HG02798 (cell line): ENCODE measurements around the gene LBP.
"Not testable (repeated sequence)": the region's sequence is repeated elsewhere in the genome, so short reads cannot be mapped to it uniquely, and the experiment has no call there.

Experiments
- ATAC-seq: cut with Tn5 transposase; IDR thresholded peaks from one replicate; pipeline ENCODE4 v1.9.1; 2021; ENCODE audit warnings: mild to moderate bottlenecking; ENCODE audit not compliant: unreplicated experiment, poor library complexity

LBP gene, protein sequence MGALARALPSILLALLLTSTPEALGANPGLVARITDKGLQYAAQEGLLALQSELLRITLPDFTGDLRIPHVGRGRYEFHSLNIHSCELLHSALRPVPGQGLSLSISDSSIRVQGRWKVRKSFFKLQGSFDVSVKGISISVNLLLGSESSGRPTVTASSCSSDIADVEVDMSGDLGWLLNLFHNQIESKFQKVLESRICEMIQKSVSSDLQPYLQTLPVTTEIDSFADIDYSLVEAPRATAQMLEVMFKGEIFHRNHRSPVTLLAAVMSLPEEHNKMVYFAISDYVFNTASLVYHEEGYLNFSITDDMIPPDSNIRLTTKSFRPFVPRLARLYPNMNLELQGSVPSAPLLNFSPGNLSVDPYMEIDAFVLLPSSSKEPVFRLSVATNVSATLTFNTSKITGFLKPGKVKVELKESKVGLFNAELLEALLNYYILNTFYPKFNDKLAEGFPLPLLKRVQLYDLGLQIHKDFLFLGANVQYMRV

GRCh38 chr20:38346247-38346651 lies at the start of gene LBP:
Gene LBP, plus strand, starts transcription at chr20:38346482. Its CDS starts 35 bp downstream, at chr20:38346517.
- no peak for ATAC-seq

- ATAC-seq, result no peak
These were observed 48.2 kb upstream of the LBP start for GRCh38 chr20:38297916-38298674.

- ATAC-seq, result no peak
These were observed 47.5 kb upstream of the LBP start for GRCh38 chr20:38298768-38299288.

DNA sequence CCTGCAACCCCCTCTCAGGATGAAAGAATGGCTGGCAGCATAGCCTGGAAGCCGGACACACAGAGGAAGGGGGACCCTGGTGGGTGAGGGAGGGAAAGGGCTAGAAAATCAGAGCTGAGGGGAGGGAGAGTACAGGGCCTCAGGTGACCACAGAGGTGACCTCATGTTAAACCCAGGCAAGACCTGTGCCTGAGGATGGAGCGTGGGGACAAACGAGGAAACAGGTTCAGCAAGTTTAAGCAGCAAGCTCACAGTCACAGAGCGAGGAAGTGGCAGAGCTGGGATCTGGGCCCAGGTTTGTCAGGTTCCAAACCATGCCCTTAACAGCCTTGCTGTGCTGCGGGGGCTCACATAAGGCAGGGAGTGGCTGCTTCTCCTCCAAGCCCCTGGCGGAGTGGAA lies 46.3 kb upstream of the LBP start:
- no peak for ATAC-seq

DNA sequence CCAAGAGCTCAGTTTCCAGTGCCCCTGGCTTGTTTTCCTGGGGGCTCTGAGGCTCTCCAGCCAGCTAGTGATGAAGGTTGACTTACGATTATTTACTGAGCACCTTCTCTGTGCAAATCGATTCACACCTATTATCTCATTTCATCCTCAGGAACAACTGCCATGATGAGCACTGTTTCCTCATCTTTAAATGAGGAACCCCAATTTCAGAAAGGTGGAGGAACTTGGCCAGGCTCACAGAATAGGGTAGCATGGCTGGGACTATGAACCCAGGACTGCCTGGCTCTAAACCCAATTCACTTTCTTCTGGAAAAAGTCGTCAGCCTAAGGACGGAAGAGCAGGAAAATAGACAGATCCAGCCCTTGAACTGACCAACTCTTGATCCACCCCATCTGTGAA lies 45.8 kb upstream of the LBP start:
- ATAC-seq, result no peak

GRCh38 chr20:38301309-38301708 lies 45.0 kb upstream of the LBP start:
- ATAC-seq, result no peak

GRCh38 chr20:38302786-38303185 lies 43.5 kb upstream of the LBP start:
- no peak for ATAC-seq

- ATAC-seq, result no peak
These were observed 42.3 kb upstream of the LBP start, which contains the start of gene BPI for GRCh38 chr20:38303908-38304379. Gene BPI, plus strand, starts transcription at chr20:38304156. Its CDS starts 68 bp downstream, at chr20:38304224.

DNA sequence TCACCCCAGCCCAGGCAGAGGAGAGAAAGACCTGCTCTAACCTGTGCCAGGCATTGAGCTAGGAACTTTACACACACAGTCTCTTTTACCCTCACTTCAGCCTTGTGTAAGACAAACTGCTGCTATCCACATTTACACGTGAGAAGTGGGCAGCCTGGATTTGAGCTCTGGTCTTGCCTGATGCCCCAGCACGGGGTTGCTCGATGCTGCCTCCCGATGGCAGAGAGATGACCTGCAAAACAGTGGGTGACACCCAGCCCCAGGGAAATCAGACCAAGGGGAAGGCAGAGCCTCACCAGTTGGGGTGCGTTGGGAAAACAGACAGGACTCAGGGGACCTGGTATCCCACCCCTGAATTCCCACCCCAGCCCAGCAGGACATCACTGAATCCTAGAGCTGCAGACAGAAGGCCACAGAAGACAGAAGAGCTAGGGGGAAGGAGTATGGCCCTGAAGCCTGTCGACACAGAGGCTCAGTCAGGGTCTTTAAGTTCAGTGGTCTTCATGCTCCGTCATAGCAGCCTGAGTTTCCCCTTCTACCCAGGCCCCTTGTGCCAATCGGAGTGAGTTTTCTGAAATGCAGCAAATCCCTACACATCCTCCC lies 41.3 kb upstream of the LBP start:
- ATAC-seq, result no peak

DNA sequence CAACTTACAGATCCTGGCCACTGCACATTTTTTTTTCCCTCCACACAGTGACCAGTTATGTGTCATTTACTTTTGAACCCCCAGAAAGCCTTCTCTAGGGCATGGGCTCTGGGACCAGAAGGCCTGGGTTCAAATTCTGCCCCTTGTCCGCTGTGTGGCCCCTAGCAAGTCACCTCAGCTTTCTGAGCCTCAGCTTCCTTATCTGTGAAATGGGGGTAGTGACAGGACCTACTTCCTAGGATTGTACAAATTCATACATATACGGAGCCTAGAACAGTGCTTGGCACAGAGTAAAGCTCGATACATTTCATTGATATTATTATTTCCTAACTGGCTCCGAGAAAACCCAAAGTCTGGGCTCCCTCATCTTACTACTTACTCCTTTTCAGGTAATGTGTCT lies 40.7 kb upstream of the LBP start:
- no peak for ATAC-seq

GRCh38 chr20:38306379-38306778 lies 39.9 kb upstream of the LBP start:
- ATAC-seq, result no peak

DNA sequence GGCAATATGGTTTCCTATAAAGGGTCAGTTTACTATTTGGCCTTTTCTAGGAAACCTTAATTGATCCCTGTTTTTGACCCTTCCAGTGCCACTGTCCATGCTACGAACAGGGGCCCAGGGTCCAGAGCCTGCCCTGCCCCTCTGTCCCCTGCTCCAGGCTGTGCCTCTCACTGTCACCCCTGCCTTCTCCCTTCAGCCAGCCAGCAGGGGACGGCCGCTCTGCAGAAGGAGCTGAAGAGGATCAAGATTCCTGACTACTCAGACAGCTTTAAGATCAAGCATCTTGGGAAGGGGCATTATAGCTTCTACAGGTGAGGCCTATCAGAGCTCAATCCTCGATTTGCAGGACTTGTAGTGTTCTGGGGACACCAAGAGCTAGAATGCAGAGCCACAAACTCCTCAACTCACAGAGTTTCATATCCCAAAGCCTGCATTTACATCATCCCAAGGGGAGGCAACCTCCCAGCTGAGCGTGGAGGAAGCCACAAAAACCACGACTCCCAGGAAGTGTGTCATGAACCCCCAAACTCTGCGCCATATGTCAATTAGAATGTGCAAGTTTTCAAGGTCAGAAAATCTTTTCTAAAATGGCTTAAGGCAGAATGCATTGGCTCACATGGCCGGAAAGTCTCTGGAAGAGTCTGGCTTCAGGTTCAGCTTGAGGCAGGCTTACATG lies 38.8 kb upstream of the LBP start:
- no peak for ATAC-seq

DNA sequence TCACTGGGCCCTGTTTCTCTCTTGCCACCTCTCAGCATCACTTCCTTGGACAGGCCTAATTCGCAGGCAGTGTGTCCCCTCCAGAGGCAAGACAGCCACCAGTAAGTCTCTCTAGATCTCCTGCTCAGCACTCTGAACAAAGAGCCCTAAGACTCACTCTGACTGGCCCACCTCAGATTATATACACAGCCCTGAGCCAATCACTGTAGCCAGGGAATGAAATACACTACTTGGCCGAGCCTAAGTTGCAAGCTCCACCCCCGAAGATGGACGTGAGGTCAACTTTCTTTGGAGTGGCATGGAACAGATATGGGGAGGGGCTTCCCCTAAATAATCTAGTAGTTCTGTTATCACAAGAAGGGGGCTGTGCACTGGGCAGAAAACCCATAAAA lies 38.2 kb upstream of the LBP start:
- no peak for ATAC-seq

DNA sequence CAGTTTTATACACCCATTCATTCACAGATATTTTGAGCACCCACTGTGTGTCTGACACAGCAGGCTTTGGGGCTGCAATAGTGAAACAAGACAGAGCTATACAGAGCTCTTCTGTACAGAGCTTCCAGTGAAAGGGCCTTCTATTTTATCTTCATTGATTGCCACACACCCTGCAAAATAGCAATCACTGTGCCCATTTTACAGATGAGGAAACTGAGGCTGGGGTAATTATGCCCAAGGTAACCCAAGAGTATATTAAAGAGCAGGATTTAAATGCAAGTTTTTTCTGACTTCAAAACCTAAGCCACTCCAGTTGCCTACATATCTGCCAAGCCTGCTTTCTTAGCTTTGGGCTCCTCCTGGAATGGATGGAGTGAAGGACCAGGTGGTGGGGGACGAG lies 37.8 kb upstream of the LBP start:
- no peak for ATAC-seq

- ATAC-seq, result no peak
These were observed 35.2 kb upstream of the LBP start for GRCh38 chr20:38311091-38311490.

DNA sequence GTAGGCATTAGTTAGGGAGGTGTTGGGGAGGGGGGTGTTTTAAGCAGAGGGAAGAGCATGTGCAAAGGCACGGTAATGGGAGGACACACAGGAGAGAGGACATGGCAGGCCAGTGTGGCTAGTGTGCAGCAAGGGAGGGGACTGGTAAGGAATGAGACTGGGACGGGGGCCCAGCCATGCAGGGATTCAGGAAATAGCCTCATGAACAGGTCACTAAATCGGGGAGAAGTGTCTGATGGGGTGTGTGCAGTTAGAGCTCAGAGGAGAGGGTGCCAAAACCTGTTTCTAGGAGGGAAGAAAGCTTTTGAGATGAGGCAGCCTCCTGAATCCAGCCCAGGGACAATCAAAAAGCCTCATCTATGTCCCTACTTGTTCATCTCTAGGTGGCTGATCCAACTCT lies 34.8 kb upstream of the LBP start:
- ATAC-seq, result no peak

GRCh38 chr20:38313676-38314075 lies 32.6 kb upstream of the LBP start:
- ATAC-seq, result no peak

DNA sequence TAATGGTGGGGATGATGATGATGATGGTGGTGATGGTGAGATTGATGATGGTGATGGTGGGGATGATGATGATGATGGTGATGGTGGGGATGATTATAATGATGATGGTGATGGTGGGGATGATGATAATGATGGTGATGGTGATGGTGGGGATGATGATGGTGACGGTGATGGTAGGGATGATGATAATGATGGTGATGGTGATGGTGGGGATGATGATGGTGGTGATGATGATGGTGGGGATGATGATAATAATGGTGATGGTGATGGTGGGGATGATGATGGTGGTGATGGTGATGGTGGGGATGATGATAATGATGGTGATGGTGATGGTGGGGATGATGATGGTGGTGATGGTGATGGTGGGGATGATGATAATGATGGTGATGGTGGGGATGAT lies 31.9 kb upstream of the LBP start:
- not testable (repeated sequence) for ATAC-seq

- no peak for ATAC-seq
These were observed 30.9 kb upstream of the LBP start for GRCh38 chr20:38315290-38315966.

DNA sequence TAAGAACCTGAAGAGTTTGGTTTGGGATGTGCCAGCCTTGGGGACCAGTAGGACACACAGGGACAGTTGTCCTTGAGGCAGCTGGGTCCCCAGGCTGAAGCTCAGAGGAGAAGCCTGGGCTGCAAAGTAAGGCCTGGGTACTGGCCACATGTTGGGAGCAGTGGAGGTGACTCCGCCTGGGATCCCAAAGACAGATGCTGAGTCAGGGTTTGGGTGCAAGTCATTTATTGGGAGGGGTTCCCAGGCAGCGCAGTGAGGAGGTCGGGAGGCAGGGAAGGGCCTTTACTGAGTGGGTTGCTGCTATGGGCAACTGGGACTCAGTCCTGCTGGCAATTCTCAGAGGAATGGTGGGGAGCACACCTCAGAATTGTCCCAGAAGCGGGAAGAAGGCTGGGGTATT lies 29.9 kb upstream of the LBP start:
- no peak for ATAC-seq
